ENCODE data around the gene ERGIC1.

The ERGIC1 gene

GRCh38 chr5:172953776-172954675, 120.0 kb downstream of the ERGIC1 start:
- H3K27ac ChIP-seq = peak overlapping the region; percentile 93
- peak; percentile 68 for DNase-seq (ENCODE audit: low read depth, low spot score)

- peak overlapping the region; percentile 93 for H3K27ac ChIP-seq
- DNase-seq (ENCODE audit: low read depth, low spot score) = no peak
Measured at GRCh38 chr5:172954751-172955159, 120.7 kb downstream of the ERGIC1 start.

GRCh38 chr5:172956228-172956627, 122.2 kb downstream of the ERGIC1 start:
- H3K27ac ChIP-seq = peak overlapping the region; percentile 93
- DNase-seq (ENCODE audit: low read depth, low spot score) = no peak

- H3K27ac ChIP-seq = peak overlapping the region; percentile 93
- no peak for DNase-seq (ENCODE audit: low read depth, low spot score)
Measured at GRCh38 chr5:172956936-172957335, 122.9 kb downstream of the ERGIC1 start.

- no peak for DNase-seq (ENCODE audit: low read depth, low spot score)
- peak overlapping the region; percentile 93 for H3K27ac ChIP-seq
Measured at GRCh38 chr5:172957458-172957857, 123.4 kb downstream of the ERGIC1 start.

- H3K27ac ChIP-seq = peak overlapping the region; percentile 93
- DNase-seq (ENCODE audit: low read depth, low spot score) = no peak
Measured at GRCh38 chr5:172958331-172959046, 124.4 kb downstream of the ERGIC1 start.

- no peak for DNase-seq (ENCODE audit: low read depth, low spot score)
- peak overlapping the region; percentile 93 for H3K27ac ChIP-seq
Measured at GRCh38 chr5:172959824-172960799, 126.1 kb downstream of the ERGIC1 start.

GRCh38 chr5:172969921-172970320, 135.9 kb downstream of the ERGIC1 start:
- no peak overlapping the region for H3K27ac ChIP-seq
- no peak for DNase-seq (ENCODE audit: low read depth, low spot score)

GRCh38 chr5:172971482-172971881, 137.4 kb downstream of the ERGIC1 start:
- DNase-seq (ENCODE audit: low read depth, low spot score) = no peak

GRCh38 chr5:172972552-172972951, 138.5 kb downstream of the ERGIC1 start:
- H3K27ac ChIP-seq = no peak overlapping the region
- no peak for DNase-seq (ENCODE audit: low read depth, low spot score)

More at GRCh38 chr5:172971482-172971881, 137.4 kb downstream of the ERGIC1 start:
- H3K27ac ChIP-seq = no peak overlapping the region

- no peak overlapping the region for H3K27ac ChIP-seq
- no peak for DNase-seq (ENCODE audit: low read depth, low spot score)
Measured at GRCh38 chr5:172973127-172973916, 139.3 kb downstream of the ERGIC1 start.

- H3K27ac ChIP-seq = no peak overlapping the region
- DNase-seq (ENCODE audit: low read depth, low spot score) = no peak
Measured at GRCh38 chr5:172973931-172974330, 139.9 kb downstream of the ERGIC1 start.

- no peak overlapping the region for H3K27ac ChIP-seq
- no peak for DNase-seq (ENCODE audit: low read depth, low spot score)
Measured at GRCh38 chr5:172975289-172975688, 141.2 kb downstream of the ERGIC1 start.

GRCh38 chr5:172979778-172980177, 145.7 kb downstream of the ERGIC1 start:
- H3K27ac ChIP-seq = peak overlapping the region; percentile 10
- DNase-seq (ENCODE audit: low read depth, low spot score) = peak; percentile 22

- H3K27ac ChIP-seq = no peak overlapping the region
- no peak for DNase-seq (ENCODE audit: low read depth, low spot score)
Measured at GRCh38 chr5:172981931-172982330, 147.9 kb downstream of the ERGIC1 start.

GRCh38 chr5:172983542-172984243, 149.6 kb downstream of the ERGIC1 start, which contains the start of gene ATP6V0E1:
ATP6V0E1 (plus strand) TSS chr5:172983771; CDS start chr5:172983861, 90 bp downstream.
- DNase-seq (ENCODE audit: low read depth, low spot score) = peak; percentile 55

GRCh38 chr5:172984244-172984953, 150.3 kb downstream of the ERGIC1 start:
- DNase-seq (ENCODE audit: low read depth, low spot score) = peak; percentile 59
- peak overlapping the region; percentile 95 for H3K27ac ChIP-seq

More at GRCh38 chr5:172983542-172984243, 149.6 kb downstream of the ERGIC1 start, which contains the start of gene ATP6V0E1:
- H3K27ac ChIP-seq = peak within 1 kb of the TSS; percentile 95

GRCh38 chr5:172985596-172985995, 151.5 kb downstream of the ERGIC1 start:
- peak overlapping the region; percentile 95 for H3K27ac ChIP-seq
- DNase-seq (ENCODE audit: low read depth, low spot score) = no peak

Data from epithelial cell of prostate (primary cell).